K562 (cell line): ENCODE data around the gene PRRT2. TPM values are rescaled to one million over a fixed set of nuclear protein-coding genes. Genes with fewer than 3 reads are reported as not detected.

Source experiments
- ADNP ChIP-seq: fragments of 200-800 bp; sonication (Bioruptor generic); IDR thresholded peaks from 2 replicates; pipeline ENCODE4 v1.6.1; 2016; ENCODE audit warnings: missing genetic modification characterization, missing compliant biosample characterization
- ARHGAP35 ChIP-seq: fragments of 450-650 bp; IDR thresholded peaks from 2 replicates; pipeline ENCODE4 v1.6.1; 2018; ENCODE audit not compliant: partially characterized antibody
- BCLAF1 ChIP-seq, 2 experiments: fragments of 450-650 bp in 1 of 2; IDR thresholded peaks; 2 replicates each; pipeline ENCODE4 v1.6.1; 2011 to 2017; ENCODE audit warnings: low read depth in 2 of 2, antibody characterized with exemption in 1 of 2, borderline replicate concordance in 1 of 2, low read length in 1 of 2, mild to moderate bottlenecking in 1 of 2, mixed read lengths in 1 of 2; ENCODE audit not compliant: control insufficient read depth in 1 of 2
- BHLHE40 ChIP-seq: IDR thresholded peaks from 2 replicates; pipeline ENCODE4 v1.6.1; 2011; ENCODE audit warnings: low read length, improper control_type of control experiment
- E2F3 ChIP-seq: fragments of 250-450 bp; sonication (Bioruptor Pico); IDR thresholded peaks from 2 replicates; pipeline ENCODE4 v1.4.0; 2020; ENCODE audit warnings: mild to moderate bottlenecking
- GTF3C2 ChIP-seq: IDR thresholded peaks from 3 replicates; pipeline ENCODE4 v1.6.1; 2011; ENCODE audit warnings: borderline replicate concordance, mild to moderate bottlenecking, moderate library complexity; ENCODE audit not compliant: insufficient read length; ENCODE audit errors: extremely low read depth
- KAT8 ChIP-seq: fragments of 450-650 bp; IDR thresholded peaks from 2 replicates; pipeline ENCODE4 v1.6.1; 2016; ENCODE audit warnings: low read depth, mild to moderate bottlenecking
- PHF21A ChIP-seq: fragments of 450-650 bp; IDR thresholded peaks from 2 replicates; pipeline ENCODE4 v1.6.1; 2017; ENCODE audit warnings: low read depth, borderline replicate concordance
- SIN3A ChIP-seq, 2 experiments: fragments of 150-350 bp in 1 of 2; IDR thresholded peaks; 2 replicates each; pipeline ENCODE4 v1.6.1; 2011 to 2016; ENCODE audit warnings: borderline replicate concordance in 2 of 2, low read depth in 2 of 2, low read length in 2 of 2, mild to moderate bottlenecking in 2 of 2, moderate library complexity in 2 of 2; ENCODE audit not compliant: control insufficient read depth in 1 of 2
- STAT6 ChIP-seq: sonication (generic); formaldehyde crosslinking; IDR thresholded peaks from 2 replicates; pipeline ENCODE4 v1.8.1; 2023; ENCODE audit warnings: mild to moderate bottlenecking, missing genetic modification reagents
- TAF7 ChIP-seq: fragments of 450-650 bp; IDR thresholded peaks from 2 replicates; pipeline ENCODE4 v1.6.1; 2016; ENCODE audit warnings: missing genetic modification characterization, missing compliant biosample characterization
- THAP12 ChIP-seq: fragments of 250-450 bp; sonication (Bioruptor Pico); IDR thresholded peaks from 2 replicates; pipeline ENCODE4 v1.9.0; 2021; ENCODE audit warnings: mild to moderate bottlenecking, inconsistent platforms
- ZEB2 ChIP-seq: fragments of 450-650 bp; IDR thresholded peaks from 2 replicates; pipeline ENCODE4 v1.6.1; 2016
- ZNF282 ChIP-seq: sonication (generic); formaldehyde crosslinking; IDR thresholded peaks from 2 replicates; pipeline ENCODE4 v1.8.1; 2023; ENCODE audit warnings: missing genetic modification reagents
- ZNF445 ChIP-seq: fragments of 250-450 bp; sonication (Bioruptor Pico); IDR thresholded peaks from 2 replicates; pipeline ENCODE4 v1.4.0; 2020; ENCODE audit warnings: low read depth, mild to moderate bottlenecking, moderate library complexity
- ZNF583 ChIP-seq: fragments of 250-450 bp; sonication (Bioruptor Pico); IDR thresholded peaks from 2 replicates; pipeline ENCODE4 v1.4.0; 2020
- polyA plus RNA-seq, 8 experiments: library from polyadenylated mRNA; depleted of rRNA in 4 of 8; stranded (reverse) in 5 of 8; unstranded in 3 of 8; fragments of >200 nt; fragmentation: Nextera tagmentation in 2 of 8; fragmentation: Illumina TruSeq in 1 of 8; extraction: Ambion mirVana in 2 of 8; extraction: Trizol in 1 of 8; gene quantifications; 2 replicates each; pipeline versions ENCODE4 v1.2.1 to v1.2.3, GENCODE V29; 2011 to 2014; ENCODE audit warnings: inconsistent platforms in 1 of 8, missing spikeins in 1 of 8
- total RNA-seq, 7 experiments: library from RNA; depleted of rRNA in 6 of 7; stranded (reverse); fragments of >200 nt in 6 of 7; fragmentation: Illumina TruSeq in 2 of 7; extraction: Trizol in 2 of 7; gene quantifications; 2 replicates each; pipeline versions ENCODE4 v1.2.1 to v1.2.3, GENCODE V29; 2011 to 2021; ENCODE audit warnings: low replicate concordance in 1 of 7

Gene PRRT2
- total and polyA plus RNA-seq, 9 of the 15 experiments (the other 6 are each of a cell fraction or from before 2014, with no cell fraction given) = 0.11 to 1.0 (median 0.42) TPM; not detected in 2

GRCh38 chr16:29807426-29808218 is 4.4 kb upstream of the PRRT2 start (continued):
- TF ChIP-seq GTF3C2 (no peak), THAP12 (0 out of 2 replicates have a peak, but pooled peaks have one; percentile 45), ZNF282 (peak; percentile 97), ZNF445 (no peak), KAT8 (no peak), ADNP (tag) (no peak), E2F3 (peak; percentile 51; the same call in 1 of the 2 replicates), SIN3A (IDR thresholded peaks at IDR 0.05; ENCODE audit: borderline replicate concordance in 2 of 2, control insufficient read depth in 1 of 2, low read depth in 2 of 2, low read length in 2 of 2) (peak; percentile 1 to 85; a peak in 2 of 4 replicates), BHLHE40 (peak; percentile 87), PHF21A (no peak), ZEB2 (no peak), ZNF583 (CRISPR knock-in tag) (no peak), ARHGAP35 (no peak), BCLAF1 (IDR thresholded peaks at IDR 0.05; ENCODE audit: borderline replicate concordance in 1 of 2, control insufficient read depth in 1 of 2, low read depth in 2 of 2, low read length in 1 of 2) (no peak), TAF7 (peak; percentile 32; the same call in 1 of the 2 replicates), STAT6 (CRISPR knock-in tag) (peak; percentile 81; the same call in 1 of the 2 replicates)
